Forelimb muscle (tissue), 1 donor: ENCODE results near the gene CRPPA. TPM values are rescaled to one million over a fixed set of nuclear protein-coding genes. Genes with fewer than 3 reads are reported as not detected.
"Not testable (repeated sequence)": the region's sequence is repeated elsewhere in the genome, so short reads cannot be mapped to it uniquely, and the experiment has no call there.

ENCODE experiments used
- DNase-seq: peaks from one replicate; pipeline ENCODE4 v3.0.0-alpha.2; 2013; ENCODE audit warnings: low read depth
- polyA plus RNA-seq: library from polyadenylated mRNA; unstranded; fragments of 120-200 nt; gene quantifications from one replicate; pipeline ENCODE4 v1.2.1, GENCODE V29; 2013; ENCODE audit not compliant: insufficient read length

The CRPPA gene
- 3.9 TPM for polyA plus RNA-seq

DNA sequence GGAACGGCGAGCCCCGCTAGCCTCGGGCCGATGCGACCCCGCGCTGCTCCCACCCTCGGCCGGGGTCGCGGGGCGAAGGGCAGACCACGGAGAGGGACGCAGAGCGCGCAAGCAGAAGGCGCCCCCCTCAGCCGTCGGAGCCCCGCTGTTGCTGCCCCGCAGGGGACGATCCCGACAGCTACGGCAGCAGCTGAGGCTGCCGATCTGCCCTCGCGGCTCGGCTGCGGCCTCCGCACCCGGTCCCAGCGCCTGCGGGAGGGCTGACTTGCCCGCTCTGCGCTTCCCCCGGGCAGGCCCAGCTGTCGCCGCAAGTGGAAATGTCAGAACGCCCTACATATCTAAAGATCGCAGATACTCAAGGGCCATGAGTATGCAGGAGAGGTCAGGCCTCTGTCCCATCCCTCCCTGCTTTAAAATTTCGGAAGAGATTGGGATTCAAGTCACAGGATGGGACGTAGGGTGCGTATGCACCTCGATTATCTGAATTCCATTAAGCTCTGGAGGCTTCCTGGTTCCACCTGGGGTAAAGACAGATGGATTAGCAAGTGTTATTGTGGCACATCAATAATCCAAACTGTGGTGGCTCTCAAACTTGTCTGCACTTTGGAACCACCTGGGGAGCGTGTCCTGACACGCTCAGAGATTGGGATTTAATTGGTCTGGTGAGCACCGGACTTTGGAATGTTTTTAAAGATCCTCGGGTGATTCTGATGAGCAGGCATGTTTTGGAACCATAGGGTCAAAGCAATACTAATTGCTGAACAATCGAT, at the start of gene CRPPA:
Gene CRPPA (minus strand): TSS at position 206 of the 770 bp plus-strand sequence. CDS start 216 bp downstream, outside the sequence.
- no peak for DNase-seq

DNA sequence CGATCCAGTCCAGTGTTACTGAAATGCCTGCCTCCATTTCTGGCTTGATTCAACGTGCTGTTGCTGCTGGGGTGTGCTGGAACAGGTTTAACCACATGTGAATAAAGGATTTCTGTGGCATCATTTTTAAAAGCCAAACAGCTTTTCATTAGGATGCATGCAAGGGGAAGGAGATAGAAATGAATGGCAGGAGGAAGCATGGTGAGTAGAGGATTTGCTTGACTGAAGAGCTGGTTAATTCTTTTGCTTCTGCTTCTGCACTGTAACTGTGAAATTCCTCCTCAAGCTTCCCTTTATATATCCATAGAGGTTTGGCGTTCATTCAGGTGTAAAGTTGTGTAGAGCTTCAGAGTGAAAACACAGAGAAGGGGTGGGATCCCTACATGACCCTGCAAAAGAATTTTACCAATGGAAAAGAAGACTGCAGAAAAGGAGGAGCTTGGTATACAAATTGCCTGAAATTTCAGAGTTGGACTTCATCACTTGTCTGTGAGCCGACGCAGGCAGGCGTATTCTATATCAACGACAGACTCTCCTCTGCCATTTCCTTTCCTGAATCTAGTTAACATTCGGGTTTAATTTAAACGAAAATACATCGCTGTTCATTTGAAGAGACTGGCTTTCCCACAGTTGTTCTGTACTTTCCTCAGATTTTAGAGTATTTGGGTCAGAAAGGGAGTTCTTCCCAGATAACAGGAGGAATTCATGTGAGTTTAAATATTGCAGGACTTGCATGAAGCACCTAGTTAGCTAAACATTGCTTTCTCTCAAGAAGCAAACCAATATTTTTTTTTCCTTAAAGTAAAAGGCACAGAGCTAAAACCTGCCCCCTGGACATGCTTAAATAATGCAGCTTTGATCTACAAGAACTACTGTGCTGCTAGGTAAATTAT, 44.4 kb upstream of the CRPPA start, which contains the start of gene SOSTDC1:
Gene SOSTDC1 (minus strand): TSS at position 270 of the 893 bp plus-strand sequence. CDS start 70 bp downstream, at position 200.
- DNase-seq: peak; percentile 60

DNA sequence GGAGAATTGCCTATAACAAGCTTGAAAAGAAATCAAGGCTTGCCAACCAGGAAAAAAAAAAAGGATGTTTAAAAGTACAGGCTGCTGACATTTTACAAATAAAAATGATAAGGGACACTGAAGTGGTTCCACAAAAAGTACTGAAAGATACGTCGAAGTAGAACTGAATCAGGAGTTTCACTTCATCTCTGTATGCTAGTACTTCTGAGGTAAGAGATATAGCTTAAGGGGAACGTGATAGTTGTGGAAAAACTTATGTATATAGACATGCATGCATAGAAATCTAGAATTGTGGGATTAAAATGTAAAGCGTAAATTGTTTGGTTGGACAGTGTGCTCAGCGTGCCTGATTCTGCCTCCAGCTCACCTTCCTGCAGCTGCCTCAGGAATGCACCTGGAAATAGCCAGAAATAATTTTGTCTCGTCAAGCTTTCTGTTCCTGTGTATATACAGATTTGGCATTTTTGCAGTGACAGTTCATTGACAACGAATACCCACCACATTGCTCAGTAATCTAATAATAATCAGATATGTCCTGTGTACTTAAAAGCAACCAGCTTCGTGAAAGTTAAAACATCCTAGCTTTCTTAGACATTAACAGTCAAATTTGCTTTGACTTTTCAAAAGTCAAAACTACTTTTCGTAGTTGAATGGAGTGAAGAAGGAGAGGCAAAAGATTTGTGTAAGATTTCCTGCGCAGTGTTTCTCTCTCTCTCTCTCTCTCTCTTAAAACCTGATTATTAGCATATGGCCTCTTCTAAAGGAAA, 42.8 kb upstream of the CRPPA start:
- no peak for DNase-seq

DNA sequence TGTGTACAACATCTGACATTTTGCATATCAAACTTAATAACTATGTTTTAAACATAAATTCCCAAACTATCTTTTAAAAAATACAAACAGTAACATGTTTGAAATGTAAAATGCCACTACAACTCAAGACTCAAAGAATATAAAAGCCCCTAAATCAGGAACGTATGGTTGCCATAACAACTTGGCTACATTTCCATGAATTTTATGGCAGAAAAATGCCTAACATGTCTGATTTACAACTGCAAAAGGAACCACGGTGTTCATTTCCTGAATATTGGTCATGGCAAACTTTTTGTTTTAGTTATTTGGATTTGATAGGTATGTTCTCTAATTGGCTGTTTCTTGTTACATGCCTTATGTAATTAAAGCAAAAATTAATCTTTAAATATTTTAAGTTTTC, 42.2 kb upstream of the CRPPA start:
- DNase-seq: no peak

DNA sequence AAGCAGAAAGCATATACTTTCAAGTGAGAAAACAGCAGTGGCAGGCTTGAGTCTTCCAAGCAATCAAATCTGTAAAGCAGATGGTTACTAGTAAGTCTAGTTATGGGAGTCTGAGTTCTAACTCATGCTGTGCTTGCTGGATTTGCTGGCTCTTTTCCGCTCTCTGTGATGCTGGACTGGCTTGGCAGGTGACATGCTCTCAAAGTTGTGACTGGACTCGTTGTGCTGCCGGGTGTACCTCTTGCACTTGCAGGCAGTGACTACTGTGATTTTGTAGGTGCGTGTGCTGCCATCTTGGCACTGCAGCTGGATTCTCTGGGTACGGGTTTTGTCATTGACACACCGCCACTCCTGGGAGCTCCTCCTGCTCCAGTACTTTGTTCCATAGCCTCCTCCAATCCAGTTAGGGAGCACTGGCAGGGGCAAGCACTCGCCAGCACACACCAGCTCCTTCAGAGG, 41.1 kb upstream of the CRPPA start:
- DNase-seq: no peak

DNA sequence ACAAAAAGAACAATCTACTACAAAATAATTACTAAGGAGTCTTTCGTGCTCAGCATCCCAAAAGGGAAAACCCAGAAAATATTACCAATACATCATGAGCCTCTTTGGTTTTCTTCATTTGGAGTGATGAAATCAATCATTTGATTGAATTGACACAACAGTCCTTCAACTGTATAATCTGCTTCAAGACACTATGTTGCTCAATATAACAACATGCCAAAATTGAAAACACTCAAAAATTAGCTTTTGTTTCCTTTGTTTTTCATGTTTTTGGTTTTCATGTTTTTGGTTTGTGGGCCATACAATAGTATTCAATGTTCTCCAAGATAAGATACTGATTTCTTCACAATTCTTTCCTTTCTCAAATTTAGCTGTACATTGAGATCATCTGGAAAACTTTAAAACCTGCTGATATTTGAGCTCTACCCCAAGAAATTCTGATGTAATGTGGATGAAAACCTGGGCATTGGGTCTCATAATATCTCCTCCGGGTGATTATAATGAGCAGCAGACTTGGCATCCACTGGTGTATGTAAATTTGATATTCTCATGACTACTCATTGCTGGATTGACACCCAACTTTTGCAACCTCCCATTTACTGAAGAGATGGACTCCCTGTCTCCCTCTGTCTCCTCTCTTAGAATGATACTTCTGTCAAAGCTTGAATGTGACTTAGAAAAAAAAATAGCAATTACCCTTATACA, 39.6 kb upstream of the CRPPA start:
- no peak for DNase-seq

DNA sequence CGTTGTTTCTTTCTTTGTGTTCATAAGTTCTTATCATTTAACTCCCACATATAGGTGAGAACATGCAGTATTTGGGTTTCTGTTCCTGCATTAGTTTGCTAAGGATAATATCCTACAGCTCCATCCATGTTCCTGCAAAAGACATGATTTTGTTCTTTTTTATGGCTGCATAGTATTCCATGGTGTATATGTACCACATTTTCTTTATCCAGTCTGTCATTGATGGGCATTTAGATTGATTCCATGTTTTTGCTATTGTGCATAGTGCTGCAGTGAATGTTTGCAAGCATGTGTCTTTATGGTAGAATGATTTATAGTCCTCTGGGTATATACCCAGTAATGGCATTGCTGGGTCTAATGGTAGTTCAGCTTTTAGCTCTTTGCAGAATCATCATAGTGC, 35.0 kb upstream of the CRPPA start:
- DNase-seq: not testable (repeated sequence)

DNA sequence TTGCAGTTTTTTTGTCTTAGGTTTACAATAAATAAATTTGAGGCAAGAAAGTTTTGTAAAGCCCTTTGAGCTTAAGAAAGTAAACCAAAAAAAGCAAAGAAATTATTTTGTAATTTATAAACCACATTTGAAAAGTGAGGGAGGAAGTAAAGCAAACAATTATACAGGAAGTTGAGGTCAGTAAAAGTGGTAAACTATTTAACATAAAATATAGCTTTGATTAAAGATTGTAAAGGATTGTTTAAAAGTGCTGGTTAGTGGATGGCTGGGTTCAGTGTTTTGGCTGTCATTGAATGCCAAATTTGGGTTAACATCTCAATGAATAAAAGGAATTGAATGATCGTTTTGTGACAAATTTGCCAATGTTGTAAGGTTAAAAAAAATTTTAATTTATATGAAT, 34.3 kb upstream of the CRPPA start:
- DNase-seq: no peak

DNA sequence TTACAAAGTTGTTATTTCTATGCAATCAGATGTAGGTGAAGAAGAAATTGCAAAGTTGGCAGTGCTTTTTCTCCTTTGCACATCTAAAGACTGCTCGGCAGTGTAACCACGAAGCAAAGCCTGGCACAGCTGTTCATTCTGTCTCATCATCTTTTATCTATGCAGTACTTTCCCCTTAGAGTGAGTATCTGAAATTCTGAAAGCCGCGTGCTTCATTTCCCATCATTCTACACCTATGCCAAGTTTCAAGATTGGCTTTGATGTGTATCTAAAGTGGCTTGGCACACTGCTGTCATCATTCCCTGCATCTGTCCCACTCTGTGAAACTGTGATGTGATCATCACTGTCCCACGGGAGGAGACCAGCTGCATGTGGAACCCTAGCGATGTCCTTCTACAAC, 29.0 kb upstream of the CRPPA start:
- no peak for DNase-seq

DNA sequence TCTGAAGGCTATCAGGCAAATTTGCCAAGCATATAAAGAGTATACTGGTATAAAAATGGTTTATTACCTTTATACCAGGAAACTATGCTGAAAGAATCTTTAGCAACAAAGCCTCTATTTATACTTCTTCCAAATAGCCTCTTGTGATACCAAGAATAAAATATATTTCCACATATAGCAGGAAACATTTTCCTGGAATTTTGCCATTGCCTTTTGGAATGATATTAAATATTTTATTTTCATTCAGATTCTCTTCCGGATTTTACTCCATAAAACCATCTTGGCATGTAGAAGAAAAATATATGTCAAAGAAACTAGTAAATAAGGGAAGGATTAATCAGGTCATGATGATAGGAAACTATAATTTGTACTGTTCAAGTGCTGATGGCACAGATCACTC, 26.5 kb upstream of the CRPPA start:
- no peak for DNase-seq

DNA sequence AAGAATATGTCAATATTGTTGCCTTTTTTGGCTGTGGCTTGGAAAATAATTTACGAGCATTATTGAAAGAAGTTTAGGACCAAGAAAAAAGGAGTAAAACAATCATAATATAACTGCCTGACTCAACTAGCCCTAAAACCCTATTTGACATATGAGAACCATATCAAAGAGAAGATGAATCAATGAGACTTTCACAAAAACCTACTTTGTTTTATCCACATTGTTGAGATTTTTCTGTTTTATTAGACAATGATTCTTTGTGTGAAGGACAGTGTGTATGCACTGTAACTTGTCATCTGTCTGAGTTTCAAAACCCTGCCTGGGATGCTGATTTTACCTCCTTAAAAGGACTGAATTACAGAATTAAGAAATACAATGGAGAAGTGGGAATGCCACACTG, 25.2 kb upstream of the CRPPA start:
- no peak for DNase-seq

DNA sequence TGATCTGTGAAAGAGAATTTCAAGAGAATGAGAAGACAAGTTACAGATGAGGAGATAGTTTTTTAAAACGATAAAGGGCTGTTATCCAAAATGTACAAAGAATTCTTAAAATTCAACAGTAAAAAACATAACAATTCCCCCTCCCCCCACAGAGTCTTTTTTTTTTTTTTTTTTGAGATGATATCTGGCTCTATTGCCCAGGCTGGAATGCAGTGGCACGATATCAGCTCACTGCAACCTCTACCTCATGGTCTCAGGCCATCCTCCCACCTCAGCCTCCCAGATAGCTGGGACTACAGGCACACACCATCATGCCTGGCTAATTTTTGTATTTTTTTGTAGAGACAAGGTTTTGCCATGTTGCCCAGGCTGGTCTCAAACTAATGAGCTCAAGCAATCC, 22.5 kb upstream of the CRPPA start:
- not testable (repeated sequence) for DNase-seq

DNA sequence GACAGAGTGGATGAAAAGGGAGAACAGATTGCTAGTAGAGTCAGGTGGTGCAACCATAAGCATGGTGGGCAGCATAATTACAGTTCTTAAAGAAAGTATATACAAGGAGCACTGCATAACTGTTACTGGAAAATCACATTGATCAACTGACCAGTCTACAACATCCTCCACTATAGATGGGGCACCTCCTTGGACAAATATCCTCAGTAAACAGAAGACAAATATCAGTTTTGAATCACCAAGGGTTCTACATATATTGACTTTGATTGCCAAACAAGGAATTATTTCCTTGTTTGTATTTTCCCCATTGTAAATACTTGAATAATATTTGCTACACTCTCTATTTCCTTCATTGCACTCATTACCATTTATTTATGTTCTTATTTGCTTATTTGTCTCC, 17.6 kb upstream of the CRPPA start:
- no peak for DNase-seq

DNA sequence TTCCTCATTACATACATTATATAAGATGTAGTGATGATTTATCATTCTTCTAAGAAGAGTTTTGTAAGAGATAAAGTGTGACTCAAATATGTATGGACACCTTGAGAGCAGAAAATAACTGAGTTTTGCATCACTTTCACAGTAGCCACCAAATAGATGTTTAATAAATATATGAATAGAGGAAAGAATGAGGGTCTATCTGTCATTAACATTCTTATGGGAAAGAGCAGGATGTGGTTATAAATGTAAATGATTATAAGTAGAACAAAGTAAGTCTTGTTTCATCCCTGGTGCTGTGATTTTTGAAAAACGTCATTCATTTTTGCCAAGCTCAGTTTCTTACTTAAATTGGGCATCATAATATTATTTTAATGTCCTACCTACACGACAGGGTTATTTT, 15.0 kb upstream of the CRPPA start:
- DNase-seq: no peak

DNA sequence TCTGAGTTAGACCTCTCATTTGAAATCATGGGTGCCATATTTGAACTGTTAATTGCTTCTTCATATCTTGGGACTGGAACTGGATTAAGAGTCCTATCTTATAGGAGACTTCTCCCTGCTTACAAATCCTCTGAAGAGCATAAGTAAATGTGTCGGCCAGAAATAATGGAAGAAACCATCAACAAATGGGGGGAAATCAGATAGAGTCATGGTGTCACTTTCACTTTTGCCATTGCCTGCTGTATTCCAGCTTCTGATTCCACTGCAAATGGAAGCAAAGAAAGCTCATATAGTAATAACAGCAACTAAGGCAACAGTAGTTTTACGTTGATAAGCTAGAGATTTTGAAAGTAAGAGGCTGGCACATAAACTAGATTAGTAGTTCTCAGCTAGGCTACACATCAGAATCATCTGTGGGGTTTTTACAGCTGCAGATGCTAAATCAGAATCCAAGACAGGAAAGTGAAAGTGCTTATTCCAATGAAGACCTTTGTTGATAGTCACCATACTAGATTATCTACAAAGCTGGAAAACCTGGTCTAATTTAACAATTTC, 12.3 kb upstream of the CRPPA start:
- no peak for DNase-seq

DNA sequence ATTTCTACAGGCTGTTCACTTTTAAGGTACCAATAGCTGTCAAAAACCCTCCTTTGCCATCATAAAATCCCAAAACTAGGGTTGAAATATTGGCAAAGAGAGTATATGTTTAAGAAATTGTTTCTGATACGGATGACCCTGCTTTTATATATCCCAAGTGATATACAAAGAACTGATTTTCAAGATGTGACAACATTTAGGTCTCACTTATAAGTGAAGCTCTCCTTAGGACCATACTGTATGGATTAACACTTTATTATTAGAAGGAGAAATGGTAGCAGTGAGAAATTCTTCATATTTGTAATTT, 11.0 kb upstream of the CRPPA start:
- no peak for DNase-seq

DNA sequence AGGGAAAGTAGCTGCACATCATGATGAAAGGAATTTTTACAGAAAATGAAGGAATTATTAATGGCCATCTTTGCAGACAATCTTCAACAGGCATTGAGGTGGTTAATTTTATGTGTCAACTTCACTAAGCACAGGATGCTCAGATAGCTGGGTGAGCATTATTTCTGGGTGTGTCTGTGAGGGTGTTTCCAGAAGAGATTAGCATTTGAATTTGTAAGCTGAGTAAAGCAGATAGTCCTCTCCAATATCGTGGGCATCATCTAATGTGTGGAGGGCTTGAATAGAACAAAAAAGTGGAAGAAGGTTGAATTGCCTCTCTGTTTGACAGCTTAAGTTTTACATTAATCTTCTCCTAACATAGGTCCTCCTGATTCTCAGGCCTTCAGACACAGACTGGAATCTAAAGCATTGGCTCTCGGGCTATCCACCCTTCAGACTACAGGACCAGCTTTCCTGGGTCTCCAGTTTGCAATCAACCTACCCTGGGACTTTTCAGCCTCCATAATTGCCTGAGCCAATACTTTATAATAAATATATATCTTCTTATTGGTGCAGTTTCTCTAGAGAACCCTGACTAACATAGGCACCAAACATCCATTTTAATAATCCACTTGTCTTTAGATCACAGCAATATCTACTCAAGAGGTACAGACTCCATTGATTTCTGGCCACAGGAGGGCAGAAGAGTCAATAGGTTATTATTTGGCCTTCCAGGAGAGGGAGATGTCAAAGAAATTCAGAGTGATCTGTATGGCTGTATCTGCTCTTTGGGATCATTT, 10.5 kb upstream of the CRPPA start:
- no peak for DNase-seq

DNA sequence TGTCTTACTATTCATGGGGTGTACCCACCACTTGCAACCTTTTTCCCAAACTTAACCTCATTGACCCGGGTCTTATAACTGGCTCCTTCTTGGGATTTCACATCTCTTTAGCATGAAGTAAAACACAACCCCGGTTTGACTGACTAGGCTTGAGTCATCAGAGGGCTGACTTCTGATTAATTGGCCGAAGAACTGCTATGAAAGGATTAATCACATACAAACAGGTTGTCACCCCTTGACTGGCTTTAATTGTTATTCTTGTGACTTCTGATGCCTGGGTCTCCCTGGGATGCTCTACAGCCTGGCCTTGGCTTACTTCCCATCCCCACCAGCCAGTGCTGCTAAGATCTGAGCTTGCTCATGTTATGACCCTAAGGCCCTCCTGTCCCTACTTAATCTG, 8.8 kb upstream of the CRPPA start:
- no peak for DNase-seq

DNA sequence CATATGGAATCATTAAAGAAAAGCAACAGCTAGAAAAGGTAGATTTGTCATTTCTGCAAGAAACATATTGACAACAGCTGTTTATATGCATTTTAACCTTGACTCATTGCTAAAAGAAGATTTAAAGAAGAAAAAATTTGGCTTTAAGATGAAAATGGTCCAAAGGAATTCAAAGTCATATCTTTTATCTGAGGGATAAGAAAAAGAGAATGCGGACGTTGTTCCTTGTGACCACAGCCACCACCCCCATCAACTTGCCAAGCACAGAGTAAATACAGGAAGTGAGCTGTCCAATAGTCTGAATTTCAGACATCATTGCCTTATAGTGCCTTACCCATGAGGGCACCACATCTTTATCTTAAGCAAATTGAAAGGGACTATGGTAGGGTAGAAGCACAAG, 7.3 kb upstream of the CRPPA start:
- no peak for DNase-seq

DNA sequence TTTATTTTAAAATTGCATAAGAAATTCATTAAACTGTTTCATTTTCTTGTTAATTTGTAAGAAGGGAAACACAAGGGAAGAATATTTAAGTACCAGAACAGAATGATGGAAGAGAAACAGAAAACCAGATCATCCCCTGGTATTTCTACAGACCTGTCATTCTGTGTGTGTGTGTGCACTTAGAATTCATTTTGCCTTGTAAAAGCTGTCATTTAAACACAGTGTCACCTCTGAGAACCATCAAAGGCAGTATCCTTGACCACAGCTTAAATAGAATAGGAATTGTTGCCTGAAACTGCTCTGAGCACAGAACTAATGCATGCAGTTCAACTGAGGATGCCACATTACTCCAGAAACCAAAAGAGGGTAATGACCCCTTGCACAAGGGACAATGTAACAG, 6.8 kb upstream of the CRPPA start:
- no peak for DNase-seq
